GM12892 (cell line): ENCODE measurements around the gene RGS5.

Experiments
- POLR2A ChIP-seq: IDR thresholded peaks from 2 replicates; pipeline ENCODE4 v1.6.1; 2011; ENCODE audit warnings: low read depth, low read length, control low read depth
- POLR2AphosphoS5 ChIP-seq: IDR thresholded peaks from 2 replicates; pipeline ENCODE4 v1.6.1; 2011; ENCODE audit warnings: low read depth, low read length, control low read depth
- TAF1 ChIP-seq: IDR thresholded peaks from 2 replicates; pipeline ENCODE4 v1.6.1; 2011; ENCODE audit warnings: low read depth, mild to moderate bottlenecking, control low read depth, low read length, borderline replicate concordance

DNA sequence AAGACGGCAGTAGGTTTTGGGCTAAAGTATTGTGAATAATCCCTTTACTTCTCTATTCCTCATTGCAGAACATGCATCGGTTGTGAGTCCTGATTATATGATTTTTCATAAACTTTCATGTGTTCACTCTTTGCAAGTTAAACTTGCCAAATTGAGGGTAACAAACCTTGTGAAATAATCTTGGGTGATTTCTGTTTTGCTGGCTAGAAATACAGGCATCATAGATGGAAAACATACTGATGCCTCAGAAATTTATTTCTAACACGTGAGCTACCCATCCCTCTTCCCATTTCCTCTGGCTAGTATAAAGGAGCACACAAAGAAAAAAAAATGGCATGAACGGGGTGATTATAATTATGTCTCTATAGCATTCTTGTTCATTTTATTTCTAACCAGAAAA, 39.6 kb downstream of the RGS5 start:
- TF ChIP-seq POLR2A, result no peak
- TF ChIP-seq POLR2AphosphoS5, result no peak
- TF ChIP-seq TAF1, result no peak
